ENCODE measurements around the gene LRIG2. TPM values are rescaled to one million over a fixed set of nuclear protein-coding genes. Genes with fewer than 3 reads are reported as not detected.
"Not testable (repeated sequence)": the region's sequence is repeated elsewhere in the genome, so short reads cannot be mapped to it uniquely, and the experiment has no call there.

Gene LRIG2
- total and polyA plus RNA-seq, 2 donors (not counting 1 experiment from before 2014, with no cell fraction given), result 12.4 to 30.6 TPM

- H2AFZ ChIP-seq (ENCODE audit: insufficient read depth, low read depth, low read length, poor library complexity, severe bottlenecking), result no peak overlapping the region
- no peak overlapping the region for H3K9ac ChIP-seq (ENCODE audit: low read length)
- H3K9me3 ChIP-seq (ENCODE audit: control extremely low read depth in 1 of 3, control insufficient read depth in 2 of 3, insufficient read depth in 1 of 3, low read length in 2 of 3), result peaks cover 1 to 14% (median 8%) of the 10 kb centered on the region in 3 donors
- intact Hi-C loops (cut with micrococcal nuclease), result no loop called here
- H3K79me2 ChIP-seq (ENCODE audit: control insufficient read depth, insufficient read depth, low read length), result no peaks in the 10 kb centered on the region
- Mint-ChIP-seq H3K27ac (no peak overlapping the region), H3K27me3 (peaks cover 3% of the 10 kb centered on the region), H3K4me3 (no peak overlapping the region), H3K4me1 (no peaks in the 10 kb centered on the region), H3K9me3 (ENCODE audit: insufficient read depth) (peaks cover 6% of the 10 kb centered on the region)
- 100% methylated on average over 4 of the region's 5 CpGs for WGBS (ENCODE audit: insufficient coverage)
- no peak for ATAC-seq (ENCODE audit: low read depth)
- H3K36me3 ChIP-seq (replicated peaks in 1 of 2; ENCODE audit: control extremely low read depth in 1 of 2, control insufficient read depth in 1 of 2, extremely low read depth in 1 of 2, insufficient read depth in 2 of 2, low read length in 1 of 2), result no peaks in the 10 kb centered on the region
- no peak overlapping the region for H3K4me2 ChIP-seq (replicated peaks; ENCODE audit: low read depth, low read length, poor library complexity, severe bottlenecking)
- no peak overlapping the region for H3K27ac ChIP-seq (ENCODE audit: low read length in 2 of 2)
- H3K4me3 ChIP-seq (ENCODE audit: control extremely low read depth in 1 of 5, extremely low read depth in 1 of 5, insufficient read depth in 1 of 5, low read depth in 2 of 5, low read length in 4 of 5), result no peak overlapping the region
- POLR2A ChIA-PET, result no interaction called here
- H3K4me1 ChIP-seq (ENCODE audit: control insufficient read depth in 2 of 2, insufficient read depth in 2 of 2, low read length in 2 of 2), result no peaks in the 10 kb centered on the region
- CTCF ChIA-PET, result no interaction called here
- H3K27me3 ChIP-seq (replicated peaks in 1 of 4; ENCODE audit: control extremely low read depth in 1 of 4, control insufficient read depth in 3 of 4, insufficient read depth in 4 of 4, low read length in 3 of 4), result no peaks in the 10 kb centered on the region
- no peaks in the 10 kb centered on the region for H4K20me1 ChIP-seq (ENCODE audit: control insufficient read depth, insufficient read depth, low read length, poor library complexity, severe bottlenecking)
- DNase-seq, result no peak
- TF ChIP-seq CTCF (IDR thresholded peaks at IDR 0.05) (no peak), EZH2 (IDR thresholded peaks at IDR 0.05; ENCODE audit: borderline replicate concordance, insufficient read depth, low read depth, low read length, poor library complexity, severe bottlenecking) (no peak)
Observed at GRCh38 chr1:113153116-113153803, 80.3 kb downstream of the LRIG2 start.

GRCh38 chr1:113156368-113156767 lies 83.4 kb downstream of the LRIG2 start:
- Histone ChIP-seq H3K4me1 (ENCODE audit: control insufficient read depth in 2 of 2, insufficient read depth in 2 of 2, low read length in 2 of 2) (no peaks in the 10 kb centered on the region), H3K4me3 (ENCODE audit: control extremely low read depth in 1 of 5, extremely low read depth in 1 of 5, insufficient read depth in 1 of 5, low read depth in 2 of 5, low read length in 4 of 5) (no peak overlapping the region), H3K9me3 (ENCODE audit: control extremely low read depth in 1 of 3, control insufficient read depth in 2 of 3, insufficient read depth in 1 of 3, low read length in 2 of 3) (peaks cover 1 to 14% (median 8%) of the 10 kb centered on the region in 3 donors), H3K27ac (ENCODE audit: low read length in 2 of 2) (no peak overlapping the region), H3K27me3 (replicated peaks in 1 of 4; ENCODE audit: control extremely low read depth in 1 of 4, control insufficient read depth in 3 of 4, insufficient read depth in 4 of 4, low read length in 3 of 4) (no peaks in the 10 kb centered on the region), H3K36me3 (replicated peaks in 1 of 2; ENCODE audit: control extremely low read depth in 1 of 2, control insufficient read depth in 1 of 2, extremely low read depth in 1 of 2, insufficient read depth in 2 of 2, low read length in 1 of 2) (no peaks in the 10 kb centered on the region), H3K79me2 (ENCODE audit: control insufficient read depth, insufficient read depth, low read length) (no peaks in the 10 kb centered on the region), H4K20me1 (ENCODE audit: control insufficient read depth, insufficient read depth, low read length, poor library complexity, severe bottlenecking) (no peaks in the 10 kb centered on the region), H3K9ac (ENCODE audit: low read length) (no peak overlapping the region), H2AFZ (ENCODE audit: insufficient read depth, low read depth, low read length, poor library complexity, severe bottlenecking) (no peak overlapping the region), H3K4me2 (replicated peaks; ENCODE audit: low read depth, low read length, poor library complexity, severe bottlenecking) (no peak overlapping the region)
- Mint-ChIP-seq H3K27ac (no peak overlapping the region), H3K4me1 (no peaks in the 10 kb centered on the region), H3K9me3 (ENCODE audit: insufficient read depth) (peaks cover 12% of the 10 kb centered on the region), H3K4me3 (no peak overlapping the region), H3K27me3 (peaks cover 6% of the 10 kb centered on the region)
- POLR2A ChIA-PET, result no interaction called here
- DNase-seq, result no peak
- TF ChIP-seq CTCF (IDR thresholded peaks at IDR 0.05) (no peak), EZH2 (IDR thresholded peaks at IDR 0.05; ENCODE audit: borderline replicate concordance, insufficient read depth, low read depth, low read length, poor library complexity, severe bottlenecking) (no peak)
- CTCF ChIA-PET, result no interaction called here
- no CpG with 5 or more reads among the region's 1 CpG for WGBS (ENCODE audit: insufficient coverage)
- ATAC-seq (ENCODE audit: low read depth), result no peak
- intact Hi-C loops (cut with micrococcal nuclease), result no loop called here

DNA sequence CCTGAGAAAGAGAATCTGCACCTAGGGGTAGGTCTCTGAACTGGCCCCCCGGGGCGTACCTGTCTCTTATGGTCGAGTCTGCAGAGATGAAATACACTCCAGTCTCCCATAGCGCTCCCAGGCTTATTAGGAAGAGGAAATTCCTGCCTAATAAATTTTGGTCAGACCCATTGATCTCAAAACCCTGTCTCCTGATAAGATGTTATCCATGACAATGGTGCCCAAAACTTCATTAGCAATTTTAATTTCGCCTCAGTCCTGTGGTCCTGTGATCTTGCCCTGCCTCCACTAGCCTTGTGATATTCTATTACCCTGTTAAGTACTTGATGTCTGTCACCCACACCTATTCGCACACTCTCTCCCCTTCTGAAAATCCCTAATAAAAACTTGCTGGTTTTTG lies 85.7 kb downstream of the LRIG2 start:
- H3K4me2 ChIP-seq (replicated peaks; ENCODE audit: low read depth, low read length, poor library complexity, severe bottlenecking); CTCF ChIA-PET; H3K4me3 Mint-ChIP-seq; ATAC-seq (ENCODE audit: low read depth); H3K27ac Mint-ChIP-seq; H3K27ac ChIP-seq (ENCODE audit: low read length in 2 of 2); DNase-seq; H3K9ac ChIP-seq (ENCODE audit: low read length); H3K79me2 ChIP-seq (ENCODE audit: control insufficient read depth, insufficient read depth, low read length); H3K4me1 Mint-ChIP-seq; H3K27me3 ChIP-seq (replicated peaks in 1 of 4; ENCODE audit: control extremely low read depth in 1 of 4, control insufficient read depth in 3 of 4, insufficient read depth in 4 of 4, low read length in 3 of 4); POLR2A ChIA-PET; H3K4me3 ChIP-seq (ENCODE audit: control extremely low read depth in 1 of 5, extremely low read depth in 1 of 5, insufficient read depth in 1 of 5, low read depth in 2 of 5, low read length in 4 of 5); H3K36me3 ChIP-seq (replicated peaks in 1 of 2; ENCODE audit: control extremely low read depth in 1 of 2, control insufficient read depth in 1 of 2, extremely low read depth in 1 of 2, insufficient read depth in 2 of 2, low read length in 1 of 2); H4K20me1 ChIP-seq (ENCODE audit: control insufficient read depth, insufficient read depth, low read length, poor library complexity, severe bottlenecking); intact Hi-C loops (cut with micrococcal nuclease); H2AFZ ChIP-seq (ENCODE audit: insufficient read depth, low read depth, low read length, poor library complexity, severe bottlenecking); H3K4me1 ChIP-seq (ENCODE audit: control insufficient read depth in 2 of 2, insufficient read depth in 2 of 2, low read length in 2 of 2): not testable (repeated sequence)
- WGBS (ENCODE audit: insufficient coverage), result 94% methylated on average over 2 of the region's 6 CpGs
- H3K27me3 Mint-ChIP-seq, result peaks cover 13% of the 10 kb centered on the region
- peaks cover 1 to 14% (median 8%) of the 10 kb centered on the region in 3 donors for H3K9me3 ChIP-seq (ENCODE audit: control extremely low read depth in 1 of 3, control insufficient read depth in 2 of 3, insufficient read depth in 1 of 3, low read length in 2 of 3)
- peaks cover 12% of the 10 kb centered on the region for H3K9me3 Mint-ChIP-seq (ENCODE audit: insufficient read depth)

Measured in B cell (primary cell).